ENCODE results near the gene CT45A7. TPM values are rescaled to one million over a fixed set of nuclear protein-coding genes. Genes with fewer than 3 reads are reported as not detected.
"Not testable (repeated sequence)": the region's sequence is repeated elsewhere in the genome, so short reads cannot be mapped to it uniquely, and the experiment has no call there.

The CT45A7 gene
- polyA plus RNA-seq (not detected in 3 replicates), polyA minus RNA-seq (not detected in 3 replicates)
- not detected for polyA plus RNA-seq (2011; ENCODE audit: low read depth)
- polyA plus RNA-seq (2011; cell fraction: cytosol; rRNA removed): not detected in 2 replicates
- polyA plus RNA-seq (2011; cell fraction: nucleus; rRNA removed): not detected in 2 replicates
- not detected in 2 replicates for polyA plus RNA-seq (2012; ENCODE audit: low replicate concordance)
- not detected for polyA minus RNA-seq (2011; cell fraction: cytosol; rRNA and poly(A)+ RNA removed)
- not detected in 2 replicates for polyA minus RNA-seq (2011; cell fraction: nucleus; rRNA and poly(A)+ RNA removed)

GRCh38 chrX:135837180-135837579 is at the start of gene CT45A7:
TSS of gene CT45A7 (minus strand) at chrX:135837280. CDS start at chrX:135833533, 3,747 bp downstream.
- H3K4me2 ChIP-seq (ENCODE audit: control insufficient read depth, extremely low read depth, insufficient read depth, low read depth, low read length); H3K9ac ChIP-seq (ENCODE audit: control insufficient read depth, extremely low read depth, insufficient read depth, low read length); H4K20me1 ChIP-seq (ENCODE audit: control insufficient read depth, extremely low read depth, insufficient read depth, low read length); H3K27ac ChIP-seq (ENCODE audit: control insufficient read depth, insufficient read depth, low read length); dilution Hi-C loops (cut with MboI; ENCODE audit: extremely low pct_ligation_motif_present, low sequenced_read_pairs); DNase-seq (ENCODE audit: low read depth, low spot score); H3K9me3 ChIP-seq (ENCODE audit: control insufficient read depth, low read depth, low read length); H3K9me1 ChIP-seq (ENCODE audit: control insufficient read depth, extremely low read depth, insufficient read depth, low read length); FAIRE-seq; H3K79me2 ChIP-seq (ENCODE audit: control insufficient read depth, insufficient read depth, low read length); H3K27me3 ChIP-seq (ENCODE audit: control insufficient read depth, extremely low read depth, insufficient read depth, low read length); H3K36me3 ChIP-seq (ENCODE audit: control insufficient read depth in 2 of 2, extremely low read depth in 1 of 2, insufficient read depth in 2 of 2, low read length in 2 of 2); H2AFZ ChIP-seq (ENCODE audit: control insufficient read depth, low read length); H3K4me1 ChIP-seq (ENCODE audit: control insufficient read depth, extremely low read depth, insufficient read depth, low read length); H3K4me3 ChIP-seq (ENCODE audit: control insufficient read depth in 2 of 3, extremely low read depth in 1 of 3, insufficient read depth in 2 of 3, low read depth in 1 of 3, low read length in 3 of 3): not testable (repeated sequence)

- H3K4me1 ChIP-seq (ENCODE audit: control insufficient read depth, extremely low read depth, insufficient read depth, low read length); H4K20me1 ChIP-seq (ENCODE audit: control insufficient read depth, extremely low read depth, insufficient read depth, low read length); H3K4me3 ChIP-seq (ENCODE audit: control insufficient read depth in 2 of 3, extremely low read depth in 1 of 3, insufficient read depth in 2 of 3, low read depth in 1 of 3, low read length in 3 of 3); H3K9ac ChIP-seq (ENCODE audit: control insufficient read depth, extremely low read depth, insufficient read depth, low read length); H3K79me2 ChIP-seq (ENCODE audit: control insufficient read depth, insufficient read depth, low read length); H3K9me1 ChIP-seq (ENCODE audit: control insufficient read depth, extremely low read depth, insufficient read depth, low read length); dilution Hi-C loops (cut with MboI; ENCODE audit: extremely low pct_ligation_motif_present, low sequenced_read_pairs); H3K36me3 ChIP-seq (ENCODE audit: control insufficient read depth in 2 of 2, extremely low read depth in 1 of 2, insufficient read depth in 2 of 2, low read length in 2 of 2); DNase-seq (ENCODE audit: low read depth, low spot score); FAIRE-seq; H3K27ac ChIP-seq (ENCODE audit: control insufficient read depth, insufficient read depth, low read length); H2AFZ ChIP-seq (ENCODE audit: control insufficient read depth, low read length); H3K9me3 ChIP-seq (ENCODE audit: control insufficient read depth, low read depth, low read length); H3K4me2 ChIP-seq (ENCODE audit: control insufficient read depth, extremely low read depth, insufficient read depth, low read depth, low read length); H3K27me3 ChIP-seq (ENCODE audit: control insufficient read depth, extremely low read depth, insufficient read depth, low read length): not testable (repeated sequence)
Observed at GRCh38 chrX:135882741-135883140, 45.7 kb upstream of the CT45A7 start.

GRCh38 chrX:135871712-135872111 is 34.6 kb upstream of the CT45A7 start, which contains the start of gene CT45A9:
TSS of gene CT45A9 (minus strand) at chrX:135871812. CDS start at chrX:135868061, 3,751 bp downstream.
- H3K79me2 ChIP-seq (ENCODE audit: control insufficient read depth, insufficient read depth, low read length); H3K9me1 ChIP-seq (ENCODE audit: control insufficient read depth, extremely low read depth, insufficient read depth, low read length); FAIRE-seq; H3K4me2 ChIP-seq (ENCODE audit: control insufficient read depth, extremely low read depth, insufficient read depth, low read depth, low read length); H3K36me3 ChIP-seq (ENCODE audit: control insufficient read depth in 2 of 2, extremely low read depth in 1 of 2, insufficient read depth in 2 of 2, low read length in 2 of 2); H3K9ac ChIP-seq (ENCODE audit: control insufficient read depth, extremely low read depth, insufficient read depth, low read length); H2AFZ ChIP-seq (ENCODE audit: control insufficient read depth, low read length); dilution Hi-C loops (cut with MboI; ENCODE audit: extremely low pct_ligation_motif_present, low sequenced_read_pairs); H3K4me1 ChIP-seq (ENCODE audit: control insufficient read depth, extremely low read depth, insufficient read depth, low read length); H3K4me3 ChIP-seq (ENCODE audit: control insufficient read depth in 2 of 3, extremely low read depth in 1 of 3, insufficient read depth in 2 of 3, low read depth in 1 of 3, low read length in 3 of 3); H3K9me3 ChIP-seq (ENCODE audit: control insufficient read depth, low read depth, low read length); H3K27me3 ChIP-seq (ENCODE audit: control insufficient read depth, extremely low read depth, insufficient read depth, low read length); H4K20me1 ChIP-seq (ENCODE audit: control insufficient read depth, extremely low read depth, insufficient read depth, low read length); H3K27ac ChIP-seq (ENCODE audit: control insufficient read depth, insufficient read depth, low read length); DNase-seq (ENCODE audit: low read depth, low spot score): not testable (repeated sequence)

GRCh38 chrX:135854438-135854837 is 17.4 kb upstream of the CT45A7 start, which contains the start of gene CT45A8:
TSS of gene CT45A8 (minus strand) at chrX:135854538. CDS start at chrX:135850783, 3,755 bp downstream.
- DNase-seq (ENCODE audit: low read depth, low spot score): not testable (repeated sequence)

GRCh38 chrX:135819912-135820311 is 17.2 kb downstream of the CT45A7 start, which contains the start of gene CT45A2:
TSS of gene CT45A2 (minus strand) at chrX:135820012. CDS start at chrX:135816265, 3,747 bp downstream.
- H3K4me2 ChIP-seq (ENCODE audit: control insufficient read depth, extremely low read depth, insufficient read depth, low read depth, low read length); H3K36me3 ChIP-seq (ENCODE audit: control insufficient read depth in 2 of 2, extremely low read depth in 1 of 2, insufficient read depth in 2 of 2, low read length in 2 of 2); H3K79me2 ChIP-seq (ENCODE audit: control insufficient read depth, insufficient read depth, low read length); DNase-seq (ENCODE audit: low read depth, low spot score); dilution Hi-C loops (cut with MboI; ENCODE audit: extremely low pct_ligation_motif_present, low sequenced_read_pairs); H3K9me1 ChIP-seq (ENCODE audit: control insufficient read depth, extremely low read depth, insufficient read depth, low read length); H2AFZ ChIP-seq (ENCODE audit: control insufficient read depth, low read length); H3K9ac ChIP-seq (ENCODE audit: control insufficient read depth, extremely low read depth, insufficient read depth, low read length); H3K4me3 ChIP-seq (ENCODE audit: control insufficient read depth in 2 of 3, extremely low read depth in 1 of 3, insufficient read depth in 2 of 3, low read depth in 1 of 3, low read length in 3 of 3); H4K20me1 ChIP-seq (ENCODE audit: control insufficient read depth, extremely low read depth, insufficient read depth, low read length); H3K27me3 ChIP-seq (ENCODE audit: control insufficient read depth, extremely low read depth, insufficient read depth, low read length); H3K27ac ChIP-seq (ENCODE audit: control insufficient read depth, insufficient read depth, low read length); FAIRE-seq; H3K4me1 ChIP-seq (ENCODE audit: control insufficient read depth, extremely low read depth, insufficient read depth, low read length); H3K9me3 ChIP-seq (ENCODE audit: control insufficient read depth, low read depth, low read length): not testable (repeated sequence)

More at GRCh38 chrX:135854438-135854837, 17.4 kb upstream of the CT45A7 start, which contains the start of gene CT45A8:
- H3K79me2 ChIP-seq (ENCODE audit: control insufficient read depth, insufficient read depth, low read length); H3K4me3 ChIP-seq (ENCODE audit: control insufficient read depth in 2 of 3, extremely low read depth in 1 of 3, insufficient read depth in 2 of 3, low read depth in 1 of 3, low read length in 3 of 3); H3K36me3 ChIP-seq (ENCODE audit: control insufficient read depth in 2 of 2, extremely low read depth in 1 of 2, insufficient read depth in 2 of 2, low read length in 2 of 2); H3K9ac ChIP-seq (ENCODE audit: control insufficient read depth, extremely low read depth, insufficient read depth, low read length); H2AFZ ChIP-seq (ENCODE audit: control insufficient read depth, low read length); dilution Hi-C loops (cut with MboI; ENCODE audit: extremely low pct_ligation_motif_present, low sequenced_read_pairs); H3K9me1 ChIP-seq (ENCODE audit: control insufficient read depth, extremely low read depth, insufficient read depth, low read length); H3K9me3 ChIP-seq (ENCODE audit: control insufficient read depth, low read depth, low read length); H3K4me1 ChIP-seq (ENCODE audit: control insufficient read depth, extremely low read depth, insufficient read depth, low read length); H3K27me3 ChIP-seq (ENCODE audit: control insufficient read depth, extremely low read depth, insufficient read depth, low read length); H4K20me1 ChIP-seq (ENCODE audit: control insufficient read depth, extremely low read depth, insufficient read depth, low read length); H3K27ac ChIP-seq (ENCODE audit: control insufficient read depth, insufficient read depth, low read length); FAIRE-seq; H3K4me2 ChIP-seq (ENCODE audit: control insufficient read depth, extremely low read depth, insufficient read depth, low read depth, low read length): not testable (repeated sequence)
